ENCODE data around the gene PAM16.

PAM16 gene

DNA sequence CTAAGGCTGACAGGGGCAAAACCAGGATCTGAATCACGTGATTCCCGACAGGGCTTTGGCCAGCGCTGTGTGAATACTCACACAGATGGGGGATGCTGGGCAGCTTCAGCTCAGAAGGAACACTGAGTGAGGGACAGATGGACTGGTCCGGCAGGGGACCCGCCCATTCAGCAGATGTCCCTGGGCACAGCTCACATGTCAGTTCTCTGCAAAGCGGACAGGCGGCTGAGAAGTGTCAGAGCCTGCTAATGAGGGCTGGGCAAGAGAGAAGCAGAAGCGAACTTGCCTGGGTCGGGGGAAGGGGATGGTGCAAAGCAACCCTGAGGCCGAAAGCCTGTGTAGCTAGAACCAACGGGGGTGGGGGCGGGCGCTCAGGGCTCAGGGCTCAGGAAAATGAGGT, 47.1 kb downstream of the PAM16 start:
- no peak overlapping the region for H3K4me3 ChIP-seq (ENCODE audit: low read depth, low read length)
- TF ChIP-seq, protein P1, sequence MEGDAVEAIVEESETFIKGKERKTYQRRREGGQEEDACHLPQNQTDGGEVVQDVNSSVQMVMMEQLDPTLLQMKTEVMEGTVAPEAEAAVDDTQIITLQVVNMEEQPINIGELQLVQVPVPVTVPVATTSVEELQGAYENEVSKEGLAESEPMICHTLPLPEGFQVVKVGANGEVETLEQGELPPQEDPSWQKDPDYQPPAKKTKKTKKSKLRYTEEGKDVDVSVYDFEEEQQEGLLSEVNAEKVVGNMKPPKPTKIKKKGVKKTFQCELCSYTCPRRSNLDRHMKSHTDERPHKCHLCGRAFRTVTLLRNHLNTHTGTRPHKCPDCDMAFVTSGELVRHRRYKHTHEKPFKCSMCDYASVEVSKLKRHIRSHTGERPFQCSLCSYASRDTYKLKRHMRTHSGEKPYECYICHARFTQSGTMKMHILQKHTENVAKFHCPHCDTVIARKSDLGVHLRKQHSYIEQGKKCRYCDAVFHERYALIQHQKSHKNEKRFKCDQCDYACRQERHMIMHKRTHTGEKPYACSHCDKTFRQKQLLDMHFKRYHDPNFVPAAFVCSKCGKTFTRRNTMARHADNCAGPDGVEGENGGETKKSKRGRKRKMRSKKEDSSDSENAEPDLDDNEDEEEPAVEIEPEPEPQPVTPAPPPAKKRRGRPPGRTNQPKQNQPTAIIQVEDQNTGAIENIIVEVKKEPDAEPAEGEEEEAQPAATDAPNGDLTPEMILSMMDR (IDR thresholded peaks at IDR 0.05; ENCODE audit: borderline replicate concordance, insufficient read depth, low read depth, low read length) = no peak

DNA sequence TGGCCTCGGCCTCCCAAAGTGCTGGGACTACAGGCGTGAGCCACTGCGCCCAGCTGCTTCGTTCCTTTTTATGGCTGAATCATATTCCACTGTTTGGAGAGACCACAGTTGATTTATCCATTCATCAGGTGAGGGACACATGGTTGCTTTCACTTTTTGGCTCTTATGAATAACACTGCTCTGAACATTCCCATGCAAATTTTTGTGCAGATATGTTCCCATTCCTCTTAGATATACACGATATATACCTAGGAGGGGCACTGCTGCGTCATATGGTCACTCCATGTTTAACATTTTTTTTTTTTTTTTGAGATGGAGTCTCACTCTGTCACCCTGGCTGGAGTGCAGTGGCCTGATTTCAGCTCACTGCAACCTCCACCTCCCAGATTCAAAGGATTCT, 49.2 kb downstream of the PAM16 start:
- TF ChIP-seq, protein P1 (IDR thresholded peaks at IDR 0.05; ENCODE audit: borderline replicate concordance, insufficient read depth, low read depth, low read length) = no peak
- no peak overlapping the region for H3K4me3 ChIP-seq (ENCODE audit: low read depth, low read length)

DNA sequence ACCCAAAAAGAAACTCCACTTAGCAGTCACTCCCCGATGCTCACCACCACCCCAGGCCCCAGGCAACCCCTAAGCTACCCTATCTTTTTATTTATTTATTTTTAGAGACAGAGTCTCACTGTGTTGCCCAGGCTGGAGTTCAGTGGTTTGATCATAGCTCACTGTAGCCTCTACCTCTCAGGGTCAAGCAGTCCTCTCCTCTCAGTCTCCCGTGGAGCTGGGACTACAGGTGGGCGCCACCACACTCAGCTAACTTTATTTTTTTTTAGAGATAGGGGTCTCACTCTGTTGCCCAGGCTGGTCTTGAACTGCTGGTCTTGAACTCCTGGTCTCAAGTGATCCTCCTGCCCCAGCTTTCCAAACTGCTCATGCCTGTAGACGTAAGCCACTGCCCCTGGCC, 49.9 kb downstream of the PAM16 start:
- TF ChIP-seq, protein P1 (IDR thresholded peaks at IDR 0.05; ENCODE audit: borderline replicate concordance, insufficient read depth, low read depth, low read length) = no peak
- H3K4me3 ChIP-seq (ENCODE audit: low read depth, low read length) = no peak overlapping the region

DNA sequence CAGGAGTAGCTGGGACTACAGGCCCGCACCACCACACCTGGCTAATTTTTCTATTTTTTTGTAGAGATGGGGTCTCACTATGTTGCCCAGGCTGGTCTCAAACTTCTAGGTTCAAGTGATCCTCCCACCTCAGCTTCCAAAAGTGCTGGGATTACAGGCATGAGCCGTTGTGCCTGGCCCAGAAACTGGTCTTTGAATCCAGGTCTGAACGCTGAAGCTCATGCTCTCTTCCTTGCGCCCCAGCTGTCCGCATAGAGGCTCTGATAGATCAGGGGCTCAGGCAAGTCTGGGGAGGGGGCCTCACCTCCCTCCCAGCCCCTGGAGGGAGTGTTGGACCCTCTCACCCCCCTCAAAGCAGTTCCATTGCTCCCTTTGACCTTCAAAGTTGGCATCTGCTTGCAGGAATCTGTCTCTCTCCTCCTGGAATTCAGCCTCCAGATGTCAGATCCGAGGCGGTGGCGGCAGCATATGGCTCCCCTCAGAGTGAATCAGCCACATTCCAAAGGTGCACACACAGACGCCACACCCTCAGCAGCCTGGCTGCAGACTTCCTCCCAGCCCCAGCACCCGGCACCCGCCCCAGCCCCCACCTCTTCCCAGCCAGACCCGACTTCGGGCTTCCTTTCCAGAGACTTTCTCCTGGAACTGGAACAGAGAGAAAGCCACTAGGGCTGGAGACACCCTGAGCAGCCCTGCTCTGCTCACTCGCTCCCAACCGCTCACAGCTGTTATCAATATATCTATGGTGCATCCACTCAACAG, 52.2 kb downstream of the PAM16 start:
- H3K4me3 ChIP-seq (ENCODE audit: low read depth, low read length) = no peak overlapping the region
- TF ChIP-seq, protein P1 (IDR thresholded peaks at IDR 0.05; ENCODE audit: borderline replicate concordance, insufficient read depth, low read depth, low read length) = no peak

DNA sequence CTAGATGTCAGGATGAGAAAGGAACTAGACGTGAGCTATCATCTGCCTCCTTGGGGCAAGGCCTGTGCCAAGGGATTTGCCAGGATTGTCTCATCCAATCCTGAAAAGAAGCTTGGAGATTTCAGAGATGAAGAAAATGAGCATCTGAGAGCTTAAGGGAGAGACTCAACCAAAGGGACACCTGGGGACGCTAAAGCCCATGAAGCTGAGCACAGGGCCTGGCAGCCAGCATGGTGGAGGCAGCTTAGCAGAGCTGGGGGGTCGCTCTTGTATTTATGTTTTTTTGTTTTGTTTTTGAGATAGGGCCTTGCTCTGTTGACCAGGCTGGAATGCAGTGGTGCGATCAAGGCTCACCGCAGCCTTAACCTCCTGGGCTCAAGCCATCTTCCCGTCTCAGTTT, 53.6 kb downstream of the PAM16 start:
- no peak overlapping the region for H3K4me3 ChIP-seq (ENCODE audit: low read depth, low read length)

DNA sequence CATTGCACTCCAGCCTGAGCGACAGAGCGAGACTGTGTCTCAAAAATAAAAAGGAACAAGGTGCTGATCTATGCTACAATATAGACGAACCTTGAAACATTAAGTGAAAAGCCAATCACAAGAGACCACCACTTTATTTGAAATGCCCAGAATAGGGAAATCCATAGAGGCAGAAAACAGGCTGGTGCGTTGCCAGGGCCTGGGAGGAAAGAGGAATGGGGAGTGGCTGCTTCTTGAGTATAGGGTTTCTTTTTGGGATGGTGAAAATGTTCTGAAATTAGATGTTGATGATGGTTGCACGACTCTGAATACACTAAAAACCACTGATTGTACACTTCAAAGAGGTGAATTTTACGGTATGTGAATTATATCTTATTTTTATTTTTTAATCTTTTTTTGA, 55.5 kb downstream of the PAM16 start:
- TF ChIP-seq, protein P1 (IDR thresholded peaks at IDR 0.05; ENCODE audit: borderline replicate concordance, insufficient read depth, low read depth, low read length) = no peak
- H3K4me3 ChIP-seq (ENCODE audit: low read depth, low read length) = no peak overlapping the region

More for the DNA sequence above, 53.6 kb downstream of the PAM16 start:
- TF ChIP-seq, protein P1 (IDR thresholded peaks at IDR 0.05; ENCODE audit: borderline replicate concordance, insufficient read depth, low read depth, low read length) = no peak

DNA sequence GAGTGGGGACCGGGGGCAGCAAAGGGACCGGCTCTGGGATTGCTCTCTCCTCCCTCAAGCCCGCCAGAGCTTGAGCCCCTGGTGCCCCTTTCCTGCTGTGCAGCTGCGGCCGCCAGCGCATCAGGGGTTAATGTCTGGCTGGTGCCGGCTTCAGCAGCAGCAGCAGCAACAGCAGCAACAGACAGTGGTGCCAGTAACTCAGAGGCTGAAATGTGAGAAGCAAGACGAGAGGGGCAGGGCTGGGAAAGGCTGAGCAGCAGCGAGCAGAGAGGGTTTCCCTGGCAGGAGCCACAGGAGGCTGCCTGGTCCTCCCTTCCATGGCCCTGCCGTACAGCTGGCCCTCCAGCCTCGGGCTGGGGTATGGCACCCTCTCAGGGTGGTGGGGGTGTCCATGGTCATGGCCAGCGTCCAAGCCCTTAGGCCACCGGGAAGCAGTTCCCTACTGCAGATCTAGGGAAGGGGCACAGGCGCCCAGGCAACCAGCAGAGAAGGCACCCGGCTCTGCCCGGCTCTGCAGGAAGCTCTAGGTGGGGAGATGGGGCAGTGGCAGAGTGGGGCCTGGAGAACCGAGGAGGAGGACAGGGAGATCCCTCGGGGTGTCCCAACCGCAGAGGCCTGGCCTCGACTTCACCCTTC, 57.2 kb downstream of the PAM16 start:
- TF ChIP-seq, protein P1 (IDR thresholded peaks at IDR 0.05; ENCODE audit: borderline replicate concordance, insufficient read depth, low read depth, low read length) = no peak
- H3K4me3 ChIP-seq (ENCODE audit: low read depth, low read length) = no peak overlapping the region
